Measurements from ENCODE around the gene KLB.
"Not testable (repeated sequence)": the region's sequence is repeated elsewhere in the genome, so short reads cannot be mapped to it uniquely, and the experiment has no call there.

The KLB gene

DNA sequence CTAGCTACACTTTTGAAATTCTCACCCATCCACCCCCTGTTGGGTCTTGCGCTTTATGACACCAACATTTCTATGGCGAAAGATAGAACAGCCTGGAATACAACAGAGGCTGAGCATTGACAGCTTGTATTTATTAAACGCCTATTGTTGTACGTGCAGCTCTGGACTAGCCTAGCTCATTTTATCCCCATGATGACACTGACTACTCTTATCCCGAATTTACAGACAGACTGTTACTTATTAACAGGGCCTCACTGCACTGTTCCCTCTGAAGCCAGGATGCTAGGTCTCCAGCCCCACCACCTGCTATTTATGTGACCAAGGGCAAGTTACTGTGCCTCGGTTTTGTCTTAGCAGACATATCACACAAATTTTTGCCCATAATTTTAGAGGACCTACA lies 39.6 kb upstream of the KLB start:
- TF ChIP-seq, protein P1, sequence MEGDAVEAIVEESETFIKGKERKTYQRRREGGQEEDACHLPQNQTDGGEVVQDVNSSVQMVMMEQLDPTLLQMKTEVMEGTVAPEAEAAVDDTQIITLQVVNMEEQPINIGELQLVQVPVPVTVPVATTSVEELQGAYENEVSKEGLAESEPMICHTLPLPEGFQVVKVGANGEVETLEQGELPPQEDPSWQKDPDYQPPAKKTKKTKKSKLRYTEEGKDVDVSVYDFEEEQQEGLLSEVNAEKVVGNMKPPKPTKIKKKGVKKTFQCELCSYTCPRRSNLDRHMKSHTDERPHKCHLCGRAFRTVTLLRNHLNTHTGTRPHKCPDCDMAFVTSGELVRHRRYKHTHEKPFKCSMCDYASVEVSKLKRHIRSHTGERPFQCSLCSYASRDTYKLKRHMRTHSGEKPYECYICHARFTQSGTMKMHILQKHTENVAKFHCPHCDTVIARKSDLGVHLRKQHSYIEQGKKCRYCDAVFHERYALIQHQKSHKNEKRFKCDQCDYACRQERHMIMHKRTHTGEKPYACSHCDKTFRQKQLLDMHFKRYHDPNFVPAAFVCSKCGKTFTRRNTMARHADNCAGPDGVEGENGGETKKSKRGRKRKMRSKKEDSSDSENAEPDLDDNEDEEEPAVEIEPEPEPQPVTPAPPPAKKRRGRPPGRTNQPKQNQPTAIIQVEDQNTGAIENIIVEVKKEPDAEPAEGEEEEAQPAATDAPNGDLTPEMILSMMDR (conservative IDR thresholded peaks at IDR 0.05; ENCODE audit: low read depth, low read length), result no peak
- H3K4me3 ChIP-seq (ENCODE audit: low read length), result no peak overlapping the region
- DNase-seq (ENCODE audit: low read depth), result no peak

DNA sequence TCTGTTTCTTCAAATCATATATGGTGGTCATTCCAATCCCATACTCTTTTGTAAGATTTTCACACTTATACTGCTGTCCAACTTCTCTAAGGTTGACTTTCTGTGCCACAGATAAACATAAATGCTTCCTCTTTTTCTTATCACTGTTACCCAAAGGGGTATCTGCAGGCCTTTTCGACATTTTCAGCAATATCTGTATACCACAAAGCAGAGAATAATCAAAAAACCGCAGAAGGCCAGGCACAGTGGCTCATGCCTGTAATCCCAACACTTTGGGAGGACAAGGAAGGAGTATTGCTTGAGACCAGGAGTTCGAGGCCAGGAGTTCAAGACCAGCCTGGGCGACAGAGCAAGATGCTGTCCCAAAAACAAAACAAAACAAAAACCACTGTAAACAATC lies 37.4 kb upstream of the KLB start:
- H3K4me3 ChIP-seq (ENCODE audit: low read length), result no peak overlapping the region
- no peak for DNase-seq (ENCODE audit: low read depth)
- TF ChIP-seq, protein P1 (conservative IDR thresholded peaks at IDR 0.05; ENCODE audit: low read depth, low read length), result no peak

DNA sequence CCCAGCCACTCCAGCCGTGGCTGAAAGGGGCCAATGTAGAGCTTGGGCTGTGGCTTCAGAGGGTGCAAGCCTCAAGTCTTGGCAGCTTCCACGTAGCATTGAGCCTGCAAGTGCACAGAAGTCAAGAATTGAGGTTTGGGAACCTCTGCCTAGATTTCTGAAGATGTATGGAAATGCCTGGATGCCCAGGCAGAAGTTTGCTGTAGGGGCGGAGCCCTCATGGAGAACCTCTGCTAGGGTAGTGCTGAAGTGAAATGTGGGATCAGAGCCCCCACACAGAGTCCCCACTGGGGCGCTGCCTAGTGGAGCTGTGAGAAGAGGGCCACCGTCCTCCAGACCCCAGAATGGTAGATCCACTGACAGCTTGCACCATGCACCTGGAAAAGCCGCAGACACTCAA lies 35.5 kb upstream of the KLB start:
- not testable (repeated sequence) for DNase-seq (ENCODE audit: low read depth); H3K4me3 ChIP-seq (ENCODE audit: low read length)

GRCh38 chr4:39375478-39375877 lies 31.3 kb upstream of the KLB start:
- H3K4me3 ChIP-seq (ENCODE audit: low read length), result no peak overlapping the region
- DNase-seq (ENCODE audit: low read depth), result no peak
- TF ChIP-seq, protein P1 (conservative IDR thresholded peaks at IDR 0.05; ENCODE audit: low read depth, low read length), result no peak

DNA sequence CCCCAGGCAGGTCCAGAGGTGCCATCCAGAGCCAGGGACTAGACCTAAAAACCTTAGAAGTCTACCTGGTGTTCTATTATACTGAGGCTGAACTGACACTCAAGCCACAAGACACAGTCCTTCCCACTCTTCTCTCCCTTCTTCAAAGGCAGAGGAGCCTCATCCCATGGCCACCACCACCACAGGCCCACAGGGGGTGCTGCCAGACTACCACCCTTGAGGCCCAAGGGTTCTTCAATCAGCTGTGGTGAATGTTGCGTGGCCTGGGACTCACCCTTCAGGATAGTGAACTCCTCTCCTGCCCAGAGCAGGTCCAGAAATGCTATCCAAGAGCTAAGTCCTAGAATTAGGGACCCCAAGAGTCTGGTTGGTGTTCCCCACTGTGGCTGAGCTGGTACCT lies 23.0 kb upstream of the KLB start:
- DNase-seq (ENCODE audit: low read depth), result no peak
- TF ChIP-seq, protein P1 (conservative IDR thresholded peaks at IDR 0.05; ENCODE audit: low read depth, low read length), result no peak
- H3K4me3 ChIP-seq (ENCODE audit: low read length), result no peak overlapping the region

- TF ChIP-seq, protein P1 (conservative IDR thresholded peaks at IDR 0.05; ENCODE audit: low read depth, low read length), result no peak
- no peak for DNase-seq (ENCODE audit: low read depth)
- no peak overlapping the region for H3K4me3 ChIP-seq (ENCODE audit: low read length)
Measured at GRCh38 chr4:39384563-39384962, 22.2 kb upstream of the KLB start.

GRCh38 chr4:39390603-39391002 lies 16.1 kb upstream of the KLB start:
- no peak overlapping the region for H3K4me3 ChIP-seq (ENCODE audit: low read length)
- TF ChIP-seq, protein P1 (conservative IDR thresholded peaks at IDR 0.05; ENCODE audit: low read depth, low read length), result no peak
- no peak for DNase-seq (ENCODE audit: low read depth)

DNA sequence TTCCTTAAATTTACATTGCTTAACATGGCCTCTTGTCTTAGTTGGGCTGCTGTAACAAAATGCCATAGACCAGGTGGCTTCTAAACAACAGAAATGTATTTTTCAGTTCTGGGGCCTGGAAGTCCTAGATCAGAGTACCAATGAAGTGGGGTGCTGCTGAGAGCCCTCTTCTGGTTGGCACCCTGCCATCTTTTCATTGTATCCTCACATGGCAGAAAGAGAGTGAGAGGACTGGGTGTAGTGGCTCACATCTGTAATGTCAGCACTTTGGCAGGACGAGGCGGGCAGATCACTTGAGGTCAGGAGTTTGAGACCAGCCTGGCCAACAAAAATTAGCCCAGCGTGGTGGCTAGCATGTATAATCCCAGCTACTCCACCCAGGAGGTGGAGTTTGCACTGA lies 12.0 kb upstream of the KLB start:
- no peak for DNase-seq (ENCODE audit: low read depth)
- TF ChIP-seq, protein P1 (conservative IDR thresholded peaks at IDR 0.05; ENCODE audit: low read depth, low read length), result no peak
- no peak overlapping the region for H3K4me3 ChIP-seq (ENCODE audit: low read length)

- not testable (repeated sequence) for DNase-seq (ENCODE audit: low read depth); H3K4me3 ChIP-seq (ENCODE audit: low read length)
Measured at GRCh38 chr4:39401640-39402039, 5.1 kb upstream of the KLB start.

Data from retinal pigment epithelial cell (primary cell).